Duodenal mucosa (tissue), 2 donors: ENCODE data around the gene UCN3.

ENCODE experiments used
- H3K27ac ChIP-seq: one replicate; pipeline ENCODE4 v1.7.0; 2013; ENCODE audit warnings: low read depth, low read length
- H3K27me3 ChIP-seq, 2 donors: one replicate each; pipeline ENCODE4 v1.7.0; 2013; ENCODE audit warnings: low read length in 2 of 2, control low read depth in 1 of 2; ENCODE audit not compliant: insufficient read depth in 2 of 2, control insufficient read depth in 1 of 2
- H3K36me3 ChIP-seq, 2 donors: one replicate each; pipeline ENCODE4 v1.7.0; 2013; ENCODE audit warnings: low read length in 2 of 2, control low read depth in 1 of 2; ENCODE audit not compliant: insufficient read depth in 2 of 2, control insufficient read depth in 1 of 2
- H3K4me1 ChIP-seq, 2 donors: one replicate each; pipeline ENCODE4 v1.7.0; 2013; ENCODE audit warnings: low read length in 2 of 2, control low read depth in 1 of 2; ENCODE audit not compliant: insufficient read depth in 2 of 2, control insufficient read depth in 1 of 2
- H3K4me3 ChIP-seq, 2 donors: one replicate each; pipeline ENCODE4 v1.7.0; 2013; ENCODE audit warnings: low read length in 2 of 2, low read depth in 1 of 2
- H3K9ac ChIP-seq, 2 donors: one replicate each; pipeline ENCODE4 v1.7.0; 2013; ENCODE audit warnings: low read length in 2 of 2, low read depth in 1 of 2
- H3K9me3 ChIP-seq, 2 donors: one replicate each; pipeline ENCODE4 v1.7.0; 2013; ENCODE audit warnings: low read length in 2 of 2, control low read depth in 1 of 2; ENCODE audit not compliant: control insufficient read depth in 1 of 2

Gene UCN3, protein sequence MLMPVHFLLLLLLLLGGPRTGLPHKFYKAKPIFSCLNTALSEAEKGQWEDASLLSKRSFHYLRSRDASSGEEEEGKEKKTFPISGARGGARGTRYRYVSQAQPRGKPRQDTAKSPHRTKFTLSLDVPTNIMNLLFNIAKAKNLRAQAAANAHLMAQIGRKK

DNA sequence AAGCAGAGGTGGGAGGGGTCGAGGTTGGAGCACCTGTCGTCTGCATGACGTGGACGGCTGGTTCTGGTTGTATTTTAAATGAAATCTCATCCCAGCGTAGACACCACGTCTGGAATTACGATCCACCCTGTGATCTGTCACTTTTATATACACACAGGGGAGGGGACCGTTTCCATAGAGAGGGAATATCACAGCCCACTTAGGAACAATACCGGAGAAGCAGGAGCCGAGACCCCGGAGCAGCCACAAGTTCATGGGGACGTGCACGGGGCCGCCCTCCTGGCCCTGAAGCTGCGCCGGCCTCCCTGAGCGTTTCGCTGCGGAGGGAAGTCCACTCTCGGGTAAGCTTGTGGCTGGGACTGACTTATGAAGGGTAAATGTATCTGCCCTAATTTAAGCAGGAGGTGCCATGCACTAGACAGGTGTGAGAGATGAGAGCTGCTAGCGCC is at the start of gene UCN3:
Gene UCN3 (plus strand): TSS at position 77 of the 449 bp plus-strand sequence. CDS start 8,755 bp downstream, outside the sequence.
- H3K27ac ChIP-seq, result no peak within 1 kb of the TSS
- peaks cover 5 to 6% of the 10 kb centered on the region in 2 donors for H3K4me1 ChIP-seq
- H3K9me3 ChIP-seq, result no peaks in the 10 kb centered on the region
- H3K36me3 ChIP-seq, result no peaks in the 10 kb centered on the region
- peaks cover 10 to 26% of the 10 kb centered on the region in 2 donors for H3K27me3 ChIP-seq
- peak within 1 kb of the TSS; percentile 25 to 29 for H3K4me3 ChIP-seq
- no peak within 1 kb of the TSS for H3K9ac ChIP-seq

- no peaks in the 10 kb centered on the region for H3K4me1 ChIP-seq
- H3K4me3 ChIP-seq, result no peak overlapping the region
- H3K36me3 ChIP-seq, result no peaks in the 10 kb centered on the region
- no peaks in the 10 kb centered on the region for H3K9me3 ChIP-seq
- H3K27ac ChIP-seq, result no peak overlapping the region
- no peaks in the 10 kb centered on the region for H3K27me3 ChIP-seq
- no peak overlapping the region for H3K9ac ChIP-seq
Measured at GRCh38 chr10:5317547-5318107, 47.1 kb upstream of the UCN3 start.

- Histone ChIP-seq H3K9me3 (no peaks in the 10 kb centered on the region), H3K36me3 (no peaks in the 10 kb centered on the region), H3K4me3 (no peak overlapping the region), H3K4me1 (no peaks in the 10 kb centered on the region), H3K27me3 (no peaks in the 10 kb centered on the region), H3K9ac (no peak overlapping the region), H3K27ac (no peak overlapping the region)
Measured at GRCh38 chr10:5318148-5318547, 46.6 kb upstream of the UCN3 start.

GRCh38 chr10:5319863-5320262 is 44.9 kb upstream of the UCN3 start:
- Histone ChIP-seq H3K36me3 (no peaks in the 10 kb centered on the region), H3K27me3 (no peaks in the 10 kb centered on the region), H3K4me1 (no peaks in the 10 kb centered on the region), H3K9me3 (no peaks in the 10 kb centered on the region), H3K9ac (no peak overlapping the region), H3K4me3 (no peak overlapping the region), H3K27ac (no peak overlapping the region)

DNA sequence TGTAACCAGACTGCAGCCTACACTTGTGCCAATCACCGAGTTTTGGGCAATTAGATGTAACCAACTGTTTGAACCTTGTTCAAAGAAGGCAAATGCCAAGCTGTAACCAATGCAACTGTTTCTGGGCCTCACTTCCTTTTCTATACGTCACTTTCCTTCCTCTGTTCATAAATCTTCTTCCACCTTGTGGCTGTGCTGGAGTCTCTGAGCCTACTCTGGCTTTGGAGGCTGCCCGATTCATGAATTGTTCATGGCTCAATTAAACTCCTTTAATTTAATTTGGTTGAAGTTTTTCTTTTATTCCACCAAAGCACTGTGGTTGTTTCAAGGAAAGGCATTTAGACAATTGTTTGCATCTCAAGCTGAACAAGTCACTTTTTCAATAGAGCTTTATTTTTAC is 43.5 kb upstream of the UCN3 start:
- no peak overlapping the region for H3K9ac ChIP-seq

GRCh38 chr10:5323446-5323845 is 41.3 kb upstream of the UCN3 start:
- Histone ChIP-seq H3K36me3 (no peaks in the 10 kb centered on the region), H3K9ac (no peak overlapping the region), H3K9me3 (no peaks in the 10 kb centered on the region), H3K4me3 (no peak overlapping the region), H3K27ac (no peak overlapping the region), H3K27me3 (no peaks in the 10 kb centered on the region), H3K4me1 (no peaks in the 10 kb centered on the region)

More for the DNA sequence above, 43.5 kb upstream of the UCN3 start:
- Histone ChIP-seq H3K27me3 (no peaks in the 10 kb centered on the region), H3K4me3 (no peak overlapping the region), H3K9me3 (no peaks in the 10 kb centered on the region), H3K27ac (no peak overlapping the region), H3K4me1 (no peaks in the 10 kb centered on the region), H3K36me3 (no peaks in the 10 kb centered on the region)

DNA sequence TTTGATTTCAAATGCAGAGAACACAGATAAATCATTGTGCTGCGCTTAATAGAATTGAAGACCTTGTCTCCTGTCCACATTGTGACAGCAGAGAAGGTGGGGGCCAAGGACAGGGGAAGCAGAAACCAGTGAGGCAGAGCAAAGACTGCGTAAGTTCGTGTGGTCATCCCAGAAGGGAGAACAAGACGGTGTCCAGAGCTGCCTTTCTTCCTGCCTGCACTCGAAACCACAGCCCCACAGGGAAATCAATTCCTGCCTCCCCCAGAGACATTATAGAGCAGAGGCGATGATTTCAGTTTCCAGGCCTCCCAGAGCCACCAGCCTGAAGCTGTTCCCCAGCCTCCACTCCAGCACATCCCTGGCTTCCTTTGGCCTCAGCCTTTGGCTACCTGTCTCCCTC is 39.7 kb upstream of the UCN3 start:
- Histone ChIP-seq H3K9me3 (no peaks in the 10 kb centered on the region), H3K27me3 (peaks cover 0 to 3% of the 10 kb centered on the region in 2 donors), H3K27ac (no peak overlapping the region), H3K36me3 (no peaks in the 10 kb centered on the region), H3K9ac (no peak overlapping the region), H3K4me3 (no peak overlapping the region), H3K4me1 (no peaks in the 10 kb centered on the region)

- H3K9me3 ChIP-seq, result no peaks in the 10 kb centered on the region
- H3K27me3 ChIP-seq, result peaks cover 4 to 5% of the 10 kb centered on the region in 2 donors
- no peak overlapping the region for H3K4me3 ChIP-seq
- H3K27ac ChIP-seq, result no peak overlapping the region
- no peak overlapping the region for H3K9ac ChIP-seq
- H3K36me3 ChIP-seq, result no peaks in the 10 kb centered on the region
- H3K4me1 ChIP-seq, result no peaks in the 10 kb centered on the region
Measured at GRCh38 chr10:5334196-5334880, 30.4 kb upstream of the UCN3 start.

GRCh38 chr10:5338010-5338409 is 26.8 kb upstream of the UCN3 start:
- H3K4me3 ChIP-seq, result no peak overlapping the region
- H3K4me1 ChIP-seq, result no peaks in the 10 kb centered on the region
- no peak overlapping the region for H3K27ac ChIP-seq
- H3K9ac ChIP-seq, result no peak overlapping the region
- no peaks in the 10 kb centered on the region for H3K9me3 ChIP-seq
- peaks cover 0 to 5% of the 10 kb centered on the region in 2 donors for H3K27me3 ChIP-seq
- H3K36me3 ChIP-seq, result no peaks in the 10 kb centered on the region

DNA sequence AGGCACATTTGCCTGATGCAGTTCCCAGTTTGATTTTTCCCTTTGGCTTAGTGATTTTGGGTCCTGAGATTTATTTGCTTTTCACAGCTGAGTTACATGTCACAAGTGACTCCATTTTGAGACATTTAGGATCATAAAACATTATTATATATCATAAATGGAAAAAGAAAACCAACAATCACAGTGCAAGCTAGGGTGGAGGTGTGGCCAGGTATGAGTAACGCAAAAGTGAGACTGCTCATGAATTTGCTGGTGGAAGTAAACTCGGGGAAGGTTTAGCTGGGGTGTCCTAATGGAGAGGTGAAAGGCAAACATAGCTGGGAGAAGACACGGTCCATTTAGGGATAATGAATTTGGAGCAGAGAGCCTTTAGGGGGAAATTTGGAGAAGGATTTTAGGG is 21.7 kb upstream of the UCN3 start:
- no peak overlapping the region for H3K4me3 ChIP-seq
- H3K27ac ChIP-seq, result no peak overlapping the region
- no peak overlapping the region for H3K9ac ChIP-seq
- H3K4me1 ChIP-seq, result no peaks in the 10 kb centered on the region
- no peaks in the 10 kb centered on the region for H3K36me3 ChIP-seq
- H3K27me3 ChIP-seq, result no peaks in the 10 kb centered on the region
- no peaks in the 10 kb centered on the region for H3K9me3 ChIP-seq
